GM21390 (cell line): ENCODE measurements around the gene SYT14.
"Not testable (repeated sequence)": the region's sequence is repeated elsewhere in the genome, so short reads cannot be mapped to it uniquely, and the experiment has no call there.

Source experiments
- ATAC-seq: cut with Tn5 transposase; IDR thresholded peaks from one replicate; pipeline ENCODE4 v1.9.1; 2021; ENCODE audit not compliant: unreplicated experiment

Gene SYT14

DNA sequence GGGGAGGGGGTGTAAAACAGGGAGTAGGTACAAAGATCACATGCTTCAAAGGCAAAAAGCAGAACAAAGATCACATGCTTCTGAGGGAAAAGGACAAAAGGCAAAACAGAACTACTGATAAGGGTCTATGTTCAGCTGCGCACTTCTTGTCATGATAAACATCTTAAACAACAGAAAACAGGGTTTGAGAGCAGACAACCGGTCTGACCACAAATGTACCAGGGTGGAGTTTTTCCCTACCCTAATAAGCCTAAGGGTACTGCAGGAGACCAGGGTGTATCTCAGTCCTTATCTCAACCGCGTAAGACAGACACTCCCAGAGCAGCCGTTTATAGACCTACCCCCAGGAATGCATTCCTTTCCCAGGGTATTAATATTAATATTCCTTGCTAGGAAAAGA, 258.2 kb downstream of the SYT14 start:
- ATAC-seq, result not testable (repeated sequence)

DNA sequence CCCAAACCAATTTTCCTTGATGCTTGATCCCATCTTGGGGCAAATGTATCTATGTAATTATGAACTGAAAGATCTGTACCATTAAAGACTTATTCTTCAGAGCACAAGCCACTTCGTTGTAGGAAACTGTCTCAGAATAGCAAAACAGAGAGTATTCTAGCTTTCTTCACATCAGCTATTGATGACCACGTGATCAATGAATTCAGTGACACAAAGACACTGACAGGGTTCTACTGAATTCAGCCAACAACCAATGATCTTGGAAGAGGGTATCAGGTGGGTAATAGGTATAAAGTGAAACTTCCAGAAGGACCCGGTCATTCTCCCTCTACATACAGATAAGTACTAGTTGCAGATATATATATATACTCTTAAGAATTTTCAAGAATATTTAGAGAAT, 260.8 kb downstream of the SYT14 start:
- ATAC-seq, result no peak

DNA sequence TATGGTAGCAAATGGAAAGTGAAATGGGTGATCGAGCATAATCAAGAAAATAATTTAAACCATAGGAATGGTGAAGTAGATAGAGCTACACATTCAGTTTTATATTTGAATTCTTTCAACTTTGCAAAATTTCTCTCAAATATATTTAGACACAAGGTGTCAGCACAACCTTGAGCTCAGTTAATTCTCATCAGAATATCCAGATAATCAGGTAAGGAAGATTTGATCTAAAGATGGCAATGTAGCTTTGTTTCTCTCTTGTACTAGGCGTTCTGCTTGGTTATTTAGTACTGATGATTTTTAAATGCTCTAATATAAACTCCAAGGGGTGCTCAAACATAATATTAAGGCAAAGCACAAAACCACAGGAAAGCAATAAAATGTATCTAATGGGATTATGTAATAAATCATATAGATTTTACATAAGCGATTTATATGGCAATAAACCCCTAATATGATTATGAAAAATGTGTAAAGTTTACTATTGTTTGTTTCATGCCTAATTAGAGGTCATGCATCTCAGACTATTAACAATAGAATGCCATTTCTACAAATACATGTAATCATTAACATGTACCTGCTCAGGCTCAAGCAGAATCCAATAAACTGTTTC, 262.2 kb downstream of the SYT14 start:
- no peak for ATAC-seq

DNA sequence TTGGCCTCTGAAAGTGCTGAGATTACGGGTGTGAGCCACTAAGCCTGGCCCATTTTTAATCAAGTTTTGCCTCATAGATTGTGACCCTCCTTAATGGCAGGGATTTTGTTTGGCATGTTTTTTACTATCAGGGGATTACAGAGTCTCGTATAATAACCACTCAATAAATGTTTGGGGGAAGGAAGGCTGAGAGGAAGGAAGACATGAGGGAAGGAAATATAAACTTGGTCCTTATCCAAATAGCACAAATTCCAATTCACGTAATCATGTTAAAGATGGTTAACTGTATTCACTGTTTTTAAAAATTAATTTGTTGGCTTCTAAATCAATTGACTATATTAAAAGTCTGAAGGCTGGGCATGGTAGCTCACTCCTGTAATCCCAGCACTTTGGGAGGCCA, 263.7 kb downstream of the SYT14 start:
- no peak for ATAC-seq

DNA sequence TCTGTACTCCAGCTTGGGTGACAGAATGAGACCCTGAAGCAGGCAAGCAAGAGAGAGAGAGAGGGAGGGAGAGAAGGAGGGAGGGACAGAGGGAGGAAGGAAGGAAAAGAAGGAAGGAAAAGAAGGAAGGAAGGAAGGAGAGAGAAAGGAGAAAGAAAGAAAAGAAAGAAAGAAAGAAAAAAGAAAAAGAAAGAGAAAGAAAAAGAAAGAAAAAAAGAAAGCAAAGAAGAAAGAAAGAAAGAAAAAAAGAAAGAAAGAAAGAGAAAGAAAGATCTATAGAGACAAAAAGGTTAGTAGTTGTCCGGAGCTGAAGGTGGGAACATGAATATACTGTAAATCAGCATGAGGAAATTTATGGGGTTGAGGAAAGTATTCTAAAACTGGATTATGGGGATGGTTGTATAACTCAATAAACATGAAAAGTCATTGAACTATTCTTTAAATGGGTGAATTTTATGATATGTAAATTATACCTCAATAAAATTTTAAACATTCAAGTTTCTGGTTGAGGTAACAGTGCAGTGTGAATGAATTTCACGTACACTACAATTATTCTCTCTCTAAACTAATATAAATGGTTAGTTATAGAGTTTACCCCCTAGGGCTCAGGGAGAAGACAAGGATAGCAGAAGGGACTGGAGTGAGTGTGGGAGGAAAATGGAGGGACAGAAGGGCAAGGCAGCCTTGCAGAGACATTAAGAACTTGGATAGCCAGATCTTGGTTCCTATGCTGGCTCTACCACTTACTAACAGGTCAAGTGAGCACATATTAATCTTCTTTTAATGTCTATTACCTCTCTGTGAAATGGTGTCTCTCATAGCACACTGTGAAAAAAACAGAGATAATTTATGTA, 269.8 kb downstream of the SYT14 start:
- no peak for ATAC-seq

DNA sequence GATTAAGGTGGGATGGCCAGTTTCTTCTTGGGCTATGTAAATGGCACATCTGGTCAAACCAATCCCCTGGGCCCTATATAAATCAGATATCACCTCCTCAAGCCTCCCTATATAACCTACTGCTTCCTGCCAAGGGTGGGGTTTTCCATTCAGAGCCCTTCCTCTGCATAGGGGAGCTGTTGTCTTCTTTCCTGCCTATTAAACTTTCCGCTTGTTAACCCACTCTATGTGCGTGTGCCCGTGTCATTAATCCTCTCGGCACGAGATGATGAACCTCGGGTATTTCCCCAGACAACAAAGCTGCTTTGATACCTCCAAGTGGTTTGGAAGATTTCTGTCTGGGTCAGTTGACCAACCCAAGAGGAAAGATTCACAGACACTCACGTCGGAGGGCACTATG, 275.3 kb downstream of the SYT14 start:
- no peak for ATAC-seq

DNA sequence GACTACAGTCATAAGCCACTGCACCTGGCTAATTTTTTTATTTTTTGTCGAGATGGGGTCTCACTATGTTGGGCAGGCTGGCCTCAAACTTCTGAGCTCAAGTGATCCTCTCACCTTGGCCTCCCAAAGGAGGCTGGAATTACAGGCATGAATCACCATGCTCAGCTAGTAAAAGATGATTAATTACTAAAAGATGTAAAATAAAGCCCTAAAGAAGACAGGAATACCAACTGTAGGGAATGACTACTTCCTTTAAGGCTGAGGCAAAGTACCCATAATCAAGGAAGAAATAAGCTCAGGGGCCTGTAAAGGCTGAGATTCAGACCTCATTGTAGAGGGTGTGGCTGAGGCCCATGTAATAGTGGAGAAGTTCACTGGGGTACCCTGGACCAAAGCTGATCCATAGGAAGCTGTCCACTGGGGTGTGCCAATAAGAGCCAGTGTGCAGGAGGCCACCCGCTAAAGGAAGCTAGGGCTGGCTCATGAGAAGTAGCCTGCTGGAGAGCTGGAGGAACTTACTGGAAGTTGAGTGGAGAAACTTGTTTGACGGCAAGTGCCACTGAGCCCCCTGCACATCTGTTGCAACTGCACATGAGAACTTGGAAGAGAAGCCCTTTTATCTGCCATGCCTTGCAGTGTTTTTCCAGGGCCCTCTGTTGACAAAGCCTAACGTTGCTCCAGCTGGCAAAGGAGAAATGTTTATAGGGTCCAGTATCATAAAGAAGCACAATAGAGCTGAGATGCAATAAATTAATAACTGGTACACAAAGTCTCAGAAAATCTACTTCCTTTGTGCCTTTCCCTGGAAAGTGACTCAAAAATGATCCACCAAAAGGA, 276.8 kb downstream of the SYT14 start:
- ATAC-seq, result no peak

DNA sequence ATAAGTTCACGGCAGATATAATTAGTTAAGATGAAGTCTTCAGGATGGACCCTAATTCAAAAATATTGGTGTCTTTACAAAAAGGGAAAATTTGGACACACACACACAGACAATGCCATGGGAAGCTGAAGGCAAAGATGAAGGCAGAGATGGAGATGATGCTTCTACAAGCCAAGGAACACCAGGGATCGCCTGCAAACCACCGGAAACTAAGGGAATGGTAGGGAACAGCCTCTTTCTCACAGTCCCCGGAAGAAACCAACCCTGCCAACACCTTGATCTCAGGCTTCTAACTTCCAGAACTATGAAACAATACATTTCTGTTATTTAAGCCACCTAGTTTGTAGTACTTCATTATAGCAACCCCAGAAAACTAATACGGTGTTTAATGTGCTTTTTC, 279.5 kb downstream of the SYT14 start:
- ATAC-seq, result no peak

DNA sequence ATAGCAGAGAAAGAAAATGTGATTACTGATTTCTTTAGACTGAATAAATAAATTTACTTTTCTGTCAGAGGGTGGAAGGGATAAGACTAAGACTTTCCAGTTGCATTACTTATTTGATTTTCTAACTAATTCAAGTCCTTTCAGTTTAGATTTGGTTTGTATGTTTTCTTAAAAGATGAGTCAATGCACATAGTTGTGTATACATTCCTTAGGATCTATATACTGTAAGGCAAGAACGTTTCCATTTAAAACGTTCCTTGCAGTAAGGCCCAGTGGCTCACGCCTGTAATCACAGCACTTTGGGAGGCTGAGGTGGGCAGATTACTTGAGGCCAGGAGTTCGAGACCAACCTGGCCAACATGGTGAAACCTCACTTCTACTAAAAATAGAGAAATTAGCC, 280.0 kb downstream of the SYT14 start:
- no peak for ATAC-seq
